Psoas muscle (tissue), 8 donors: ENCODE results near the gene GABRG2. TPM values are rescaled to one million over a fixed set of nuclear protein-coding genes. Genes with fewer than 3 reads are reported as not detected.

Experiments
- ATAC-seq, 4 donors: fragments of 200-7000 bp; cut with Tn5 transposase; one replicate each; pipeline ENCODE4 v1.9.1; 2020; ENCODE audit warnings: moderate library complexity in 3 of 4, mild to moderate bottlenecking in 2 of 4
- DNase-seq, 2 donors: peaks; one replicate each; pipeline ENCODE4 v3.0.0-alpha.2; 2020
- H3K27ac ChIP-seq: fragments of 200-600 bp; one replicate; pipeline ENCODE4 v1.8.0; 2022
- H3K27me3 ChIP-seq, 3 donors: fragments of 200-600 bp in 1 of 3; one replicate each; pipeline versions ENCODE4 v1.6.1 to v1.8.0; 2013 to 2022; ENCODE audit warnings: low read length in 2 of 3, mild to moderate bottlenecking in 2 of 3, moderate library complexity in 1 of 3; ENCODE audit not compliant: insufficient read depth in 3 of 3
- H3K36me3 ChIP-seq, 2 donors: fragments of 200-600 bp in 1 of 2; one replicate each; pipeline versions ENCODE4 v1.6.1 to v1.8.0; 2013 to 2022; ENCODE audit warnings: low read depth in 1 of 2, mild to moderate bottlenecking in 1 of 2, moderate library complexity in 1 of 2; ENCODE audit not compliant: insufficient read depth in 1 of 2
- H3K4me1 ChIP-seq: fragments of 200-600 bp; one replicate; pipeline ENCODE4 v1.8.0; 2022
- H3K4me3 ChIP-seq: fragments of 200-600 bp; one replicate; pipeline ENCODE4 v1.8.0; 2022; ENCODE audit warnings: mild to moderate bottlenecking
- H3K9me3 ChIP-seq: fragments of 200-600 bp; one replicate; pipeline ENCODE4 v1.8.0; 2022
- WGBS, 3 donors: extraction: QIAGEN DNeasy Blood & Tissue Kit; methylation state at CpG; one replicate each; pipeline versions ENCODE4 v1.1.6 to v1.1.7; 2013; 5-methylcytosine and 5-hydroxymethylcytosine counted together
- intact Hi-C, 2 donors: fragments of 100-400 bp; cut with DNase I; formaldehyde crosslinking; loops; one replicate each; pipeline versions ENCODE4 v1.11.0 to v1.14.2; 2022
- long read RNA-seq, 2 donors: library from polyadenylated mRNA; unstranded; transcript quantifications; one replicate each; pipeline ENCODE4 v2.0.0, GENCODE V29; 2021
- polyA plus RNA-seq, 3 donors: library from polyadenylated mRNA; stranded (reverse); fragments of 200-250 nt; gene quantifications; one replicate each; pipeline ENCODE4 v1.2.3, GENCODE V29; 2013
- total RNA-seq, 4 donors: library from RNA; stranded (reverse); fragmentation: NEBNext Ultra II Directional in 2 of 4; extraction: Animal tissue kit (Norgen Biotek cat#: 25700) in 2 of 4; gene quantifications; one replicate each; pipeline versions ENCODE4 v1.2.1 to v1.2.4, GENCODE V29; 2021 to 2023
- TF ChIP-seq, protein P1 (sequence below): fragments of 200-600 bp; IDR thresholded peaks from one replicate; pipeline ENCODE4 v1.8.0; 2022; ENCODE audit warnings: antibody characterized with exemption
- donor health status: healthy with polysubstance abuse.
- donor health status: DM: no; HTN: no; CAD: no; lungs with moderate emphysema.
- donor health status: Bipolar disorder and iron deficiency.
- donor health status: healthy.
- donor health status: DM: yes; HTN: yes; CAD: no.
- donor health status: DM: no; HTN: no; CAD: no.
- donor health status: DM: no; HTN: no; CAD: no.
- donor health status: DM: yes; HTN: yes; CAD: no.

Gene GABRG2
- total RNA-seq (not detected), polyA plus RNA-seq (under 1 TPM in 1 of 3 donors, not detected in 2; 0.03 TPM)
- long read RNA-seq, donor 1 = 0 reads
- long read RNA-seq, donor 2 = 0 reads

DNA sequence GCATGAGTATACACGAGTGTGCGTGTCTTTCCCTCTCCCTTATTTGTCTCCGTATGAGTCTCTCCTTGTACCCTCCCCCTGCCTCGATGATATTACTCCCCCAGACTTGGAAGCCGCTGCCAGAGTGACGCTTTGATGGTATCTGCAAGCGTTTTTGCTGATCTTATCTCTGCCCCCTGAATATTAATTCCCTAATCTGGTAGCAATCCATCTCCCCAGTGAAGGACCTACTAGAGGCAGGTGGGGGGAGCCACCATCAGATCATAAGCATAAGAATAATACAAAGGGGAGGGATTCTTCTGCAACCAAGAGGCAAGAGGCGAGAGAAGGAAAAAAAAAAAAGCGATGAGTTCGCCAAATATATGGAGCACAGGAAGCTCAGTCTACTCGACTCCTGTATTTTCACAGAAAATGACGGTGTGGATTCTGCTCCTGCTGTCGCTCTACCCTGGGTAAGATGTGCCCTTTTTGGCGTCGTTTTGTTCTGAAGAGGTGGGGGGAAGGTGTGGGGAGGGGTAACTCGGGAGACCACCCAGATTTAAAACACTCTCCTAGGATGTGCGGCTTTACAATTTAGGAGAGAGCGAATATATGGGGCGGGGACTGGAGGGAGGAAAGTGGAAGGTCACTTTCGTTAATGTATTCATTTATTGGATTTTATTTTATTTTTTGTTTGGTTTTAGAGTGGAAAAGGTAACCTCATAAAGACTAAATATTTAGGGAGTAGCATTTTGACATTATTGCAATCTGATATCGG lies at the start of gene GABRG2:
GABRG2 (plus strand) TSS at position 119 of the 757 bp plus-strand sequence; CDS start at position 346, 227 bp downstream.
- TF ChIP-seq, protein P1, sequence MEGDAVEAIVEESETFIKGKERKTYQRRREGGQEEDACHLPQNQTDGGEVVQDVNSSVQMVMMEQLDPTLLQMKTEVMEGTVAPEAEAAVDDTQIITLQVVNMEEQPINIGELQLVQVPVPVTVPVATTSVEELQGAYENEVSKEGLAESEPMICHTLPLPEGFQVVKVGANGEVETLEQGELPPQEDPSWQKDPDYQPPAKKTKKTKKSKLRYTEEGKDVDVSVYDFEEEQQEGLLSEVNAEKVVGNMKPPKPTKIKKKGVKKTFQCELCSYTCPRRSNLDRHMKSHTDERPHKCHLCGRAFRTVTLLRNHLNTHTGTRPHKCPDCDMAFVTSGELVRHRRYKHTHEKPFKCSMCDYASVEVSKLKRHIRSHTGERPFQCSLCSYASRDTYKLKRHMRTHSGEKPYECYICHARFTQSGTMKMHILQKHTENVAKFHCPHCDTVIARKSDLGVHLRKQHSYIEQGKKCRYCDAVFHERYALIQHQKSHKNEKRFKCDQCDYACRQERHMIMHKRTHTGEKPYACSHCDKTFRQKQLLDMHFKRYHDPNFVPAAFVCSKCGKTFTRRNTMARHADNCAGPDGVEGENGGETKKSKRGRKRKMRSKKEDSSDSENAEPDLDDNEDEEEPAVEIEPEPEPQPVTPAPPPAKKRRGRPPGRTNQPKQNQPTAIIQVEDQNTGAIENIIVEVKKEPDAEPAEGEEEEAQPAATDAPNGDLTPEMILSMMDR = no peak
- intact Hi-C loops = no loop called here
- ATAC-seq = no peak
- H3K27ac ChIP-seq = no peak within 1 kb of the TSS
- H3K4me3 ChIP-seq = no peak within 1 kb of the TSS
- no peaks in the 10 kb centered on the region for H3K27me3 ChIP-seq
- H3K9me3 ChIP-seq = no peaks in the 10 kb centered on the region
- DNase-seq = no peak
- no peaks in the 10 kb centered on the region for H3K36me3 ChIP-seq
- H3K4me1 ChIP-seq = no peaks in the 10 kb centered on the region
- 3 to 5% (median 4%) methylated on average over 21 of the region's 21 CpGs for WGBS, 3 donors

DNA sequence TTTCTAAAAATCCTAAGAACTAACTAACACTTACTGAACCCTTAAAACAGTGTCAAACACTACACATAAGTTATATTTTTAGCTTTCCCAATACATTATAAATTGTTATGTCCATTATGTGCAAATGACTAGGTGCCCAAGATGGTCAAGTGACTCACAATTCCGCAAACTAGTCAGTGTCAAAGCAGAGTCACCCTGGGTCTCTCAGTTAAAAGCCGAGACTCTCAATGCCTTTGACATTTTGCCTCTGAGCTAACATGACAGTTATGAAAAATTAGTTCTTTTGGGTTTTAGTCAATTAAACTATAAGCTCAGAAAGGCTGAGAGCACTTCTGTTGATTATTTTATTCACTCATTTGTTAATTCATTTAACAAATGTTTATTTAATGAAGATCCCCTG lies 42.3 kb upstream of the GABRG2 start:
- intact Hi-C loops = no loop called here
- Histone ChIP-seq H3K4me3 (no peak overlapping the region), H3K36me3 (no peaks in the 10 kb centered on the region), H3K27me3 (no peaks in the 10 kb centered on the region), H3K27ac (no peak overlapping the region), H3K4me1 (no peaks in the 10 kb centered on the region), H3K9me3 (peaks cover 3% of the 10 kb centered on the region)
- ATAC-seq (no peak), DNase-seq (no peak)
- WGBS, 3 donors = 75 to 89% (median 85%) methylated on average over 2 of the region's 2 CpGs
- TF ChIP-seq, protein P1 = no peak

DNA sequence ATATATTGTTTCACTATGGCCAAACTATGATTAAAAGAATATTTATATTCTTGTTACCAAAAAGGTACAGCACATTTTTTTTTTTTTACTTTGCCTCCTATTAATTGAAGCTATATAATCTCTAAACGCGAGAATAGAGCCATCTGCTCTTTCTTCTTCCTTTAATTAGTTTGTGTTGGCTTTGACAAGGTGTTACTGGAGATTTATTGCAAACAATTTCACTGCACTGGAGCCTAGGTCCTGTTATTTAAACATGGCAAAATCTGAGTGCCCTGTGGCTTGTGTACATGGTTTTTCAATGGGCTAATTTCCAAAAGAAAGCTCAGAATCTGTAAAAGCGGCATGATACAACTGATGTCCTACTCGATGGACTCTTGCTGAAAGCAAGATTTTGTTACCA lies 40.8 kb upstream of the GABRG2 start:
- Histone ChIP-seq H3K27ac (no peak overlapping the region), H3K4me1 (no peaks in the 10 kb centered on the region), H3K9me3 (peaks cover 3% of the 10 kb centered on the region), H3K27me3 (no peaks in the 10 kb centered on the region), H3K36me3 (no peaks in the 10 kb centered on the region), H3K4me3 (no peak overlapping the region)
- ATAC-seq = no peak
- TF ChIP-seq, protein P1 = no peak
- intact Hi-C loops = no loop called here
- no peak for DNase-seq
- WGBS, 3 donors = 47 to 54% (median 51%) methylated on average over 4 of the region's 4 CpGs

DNA sequence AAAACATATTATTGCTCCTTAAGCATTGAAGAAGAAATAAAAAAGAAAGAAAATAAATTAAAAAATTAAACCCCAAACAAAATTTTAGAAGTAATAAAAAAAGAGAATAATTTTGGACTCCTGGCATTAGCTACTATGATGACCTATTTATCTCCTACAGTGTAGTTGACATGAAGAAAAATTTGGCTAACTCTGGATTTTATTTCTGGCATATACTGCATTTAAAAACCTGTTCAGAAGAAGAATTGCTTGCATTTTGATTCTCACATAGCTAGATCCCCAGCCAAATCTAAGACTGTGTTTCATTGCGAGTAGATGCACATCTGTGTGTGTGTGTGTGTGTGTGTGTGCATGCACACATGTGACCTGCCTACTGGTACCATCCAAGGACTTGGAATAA lies 30.1 kb upstream of the GABRG2 start:
- H3K9me3 ChIP-seq = no peaks in the 10 kb centered on the region
- no peak for DNase-seq
- H3K4me3 ChIP-seq = no peak overlapping the region
- H3K27me3 ChIP-seq = no peaks in the 10 kb centered on the region
- WGBS, 3 donors = 71 to 85% (median 81%) methylated on average over 1 of the region's 1 CpG
- H3K27ac ChIP-seq = no peak overlapping the region
- intact Hi-C loops = no loop called here
- TF ChIP-seq, protein P1 = no peak
- no peak for ATAC-seq
- H3K36me3 ChIP-seq = no peaks in the 10 kb centered on the region
- H3K4me1 ChIP-seq = no peaks in the 10 kb centered on the region
